HCT116 (cell line): ENCODE results near the gene TRPM6. TPM values are rescaled to one million over a fixed set of nuclear protein-coding genes. Genes with fewer than 3 reads are reported as not detected.

Experiments
- ATAC-seq: fragments of 200-7000 bp; cut with Tn5 transposase; 2 replicates; pipeline ENCODE4 v1.9.1; 2020; ENCODE audit warnings: mild to moderate bottlenecking, moderate library complexity
- BruUV-seq: library from RNA; stranded (reverse); fragments of 400-500 nt; replicated peaks from 2 replicates; lab custom pipeline; 2021; lab: Mats Ljungman, UMichigan
- CTCF ChIA-PET: fragments of 300-600 bp; sonication (Branson Sonifier 250); formaldehyde crosslinking; loops from one replicate; lab custom pipeline; 2021; ENCODE audit warnings: antibody characterized with exemption; lab: Charles Lee
- POLR2A ChIA-PET: fragments of 300-600, 350-600 bp; sonication (Branson Sonifier 250); formaldehyde crosslinking; loops from one replicate; lab custom pipeline; 2021; ENCODE audit warnings: antibody characterized with exemption; lab: Charles Lee
- RAD21 ChIA-PET, 2 experiments: fragments of 300-600 bp; sonication (Branson Sonifier 250); formaldehyde crosslinking; loops; one replicate each; lab custom pipeline; 2023; ENCODE audit warnings: low total read pairs in 2 of 2; ENCODE audit not compliant: uncharacterized antibody in 2 of 2, unreplicated experiment in 2 of 2, low non-redundant PET in 1 of 2; lab: Charles Lee
- DNase-seq: peaks from one replicate; pipeline ENCODE4 v3.0.0-alpha.2; 2010; ENCODE audit warnings: low read depth, low spot score
- H2AFZ ChIP-seq: fragments of 200-600 bp; shearing (Covaris generic), sonication (generic); 2 replicates; pipeline ENCODE4 v1.6.1; 2017; ENCODE audit warnings: low read depth, mixed run types, mixed read lengths, antibody characterized with exemption, low read length; ENCODE audit not compliant: poor library complexity, severe bottlenecking
- H3K27ac ChIP-seq: 2 replicates; pipeline ENCODE4 v1.5.1; 2012; ENCODE audit warnings: low read depth, low read length
- H3K27me3 ChIP-seq: fragments of 200-600 bp; sonication (generic); 2 replicates; pipeline ENCODE4 v1.6.1; 2016; ENCODE audit warnings: mixed run types, low read length, mixed read lengths; ENCODE audit not compliant: insufficient read depth
- H3K36me3 ChIP-seq, 2 experiments: fragments of 200-500 bp in 1 of 2; fragments of 200-600 bp in 1 of 2; sonication (Bioruptor generic) in 1 of 2; sonication (generic) in 1 of 2; 2 replicates each; pipeline versions ENCODE4 v1.5.1 to v1.6.1; 2014 to 2016; ENCODE audit warnings: low read length in 2 of 2, inconsistent platforms in 1 of 2, mixed read lengths in 1 of 2, mixed run types in 1 of 2; ENCODE audit not compliant: insufficient read depth in 2 of 2, control insufficient read depth in 1 of 2
- H3K4me1 ChIP-seq, 2 experiments: fragments of 200-600 bp in 1 of 2; sonication (generic) in 1 of 2; 2 replicates each; pipeline versions ENCODE4 v1.5.1 to v1.6.1; 2012 to 2017; ENCODE audit warnings: low read length in 2 of 2, inconsistent platforms in 1 of 2, mild to moderate bottlenecking in 1 of 2, mixed read lengths in 1 of 2, mixed run types in 1 of 2, moderate library complexity in 1 of 2; ENCODE audit not compliant: insufficient read depth in 2 of 2, control insufficient read depth in 1 of 2
- H3K4me2 ChIP-seq: fragments of 200-600 bp; sonication (generic); 2 replicates; pipeline ENCODE4 v1.6.1; 2017; ENCODE audit warnings: mixed run types, low read length, mixed read lengths
- H3K4me3 ChIP-seq, 2 experiments: fragments of 200-600 bp in 1 of 2; sonication (generic) in 1 of 2; replicated peaks in 1 of 2; 2 replicates each; pipeline ENCODE4 v1.5.1; 2011 to 2016; ENCODE audit warnings: low read length in 2 of 2, control low read depth in 1 of 2, low read depth in 1 of 2, mild to moderate bottlenecking in 1 of 2, mixed read lengths in 1 of 2, mixed run types in 1 of 2
- H3K79me2 ChIP-seq: fragments of 200-600 bp; sonication (generic); 2 replicates; pipeline ENCODE4 v1.6.1; 2017; ENCODE audit warnings: mild to moderate bottlenecking, mixed run types, low read length, moderate library complexity, mixed read lengths; ENCODE audit not compliant: insufficient read depth
- H3K9ac ChIP-seq: fragments of 200-600 bp; sonication (generic); 2 replicates; pipeline ENCODE4 v1.6.1; 2016; ENCODE audit warnings: low read length, mixed read lengths
- H3K9me2 ChIP-seq: fragments of 200-600 bp; sonication (generic), shearing (Covaris generic); 2 replicates; pipeline ENCODE4 v1.6.1; 2017; ENCODE audit warnings: mixed run types, mild to moderate bottlenecking, moderate library complexity; ENCODE audit not compliant: insufficient read depth
- H3K9me3 ChIP-seq, 2 experiments: fragments of 200-500 bp in 1 of 2; fragments of 200-600 bp in 1 of 2; sonication (Bioruptor generic) in 1 of 2; sonication (generic) in 1 of 2; 2 replicates each; pipeline ENCODE4 v1.6.1; 2014 to 2017; ENCODE audit warnings: low read length in 2 of 2, mixed read lengths in 2 of 2, inconsistent platforms in 1 of 2, low read depth in 1 of 2, mild to moderate bottlenecking in 1 of 2, mixed run types in 1 of 2, moderate library complexity in 1 of 2; ENCODE audit not compliant: control insufficient read depth in 1 of 2, insufficient read depth in 1 of 2
- H4K20me1 ChIP-seq: fragments of 200-600 bp; sonication (generic), shearing (Covaris generic); 2 replicates; pipeline ENCODE4 v1.6.1; 2017; ENCODE audit warnings: mixed run types, mild to moderate bottlenecking, moderate library complexity; ENCODE audit not compliant: insufficient read depth
- CBX3 ChIP-seq: IDR thresholded peaks from 2 replicates; pipeline ENCODE4 v1.6.1; 2012; ENCODE audit warnings: low read depth
- CEBPB ChIP-seq: IDR thresholded peaks from 2 replicates; pipeline ENCODE4 v1.6.1; 2012; ENCODE audit warnings: low read depth
- EGR1 ChIP-seq: IDR thresholded peaks from 2 replicates; pipeline ENCODE4 v1.6.1; 2012; ENCODE audit warnings: low read depth
- EZH2 ChIP-seq: fragments of 200-600 bp; sonication (generic); IDR thresholded peaks from 2 replicates; pipeline ENCODE4 v1.6.1; 2017; ENCODE audit warnings: antibody characterized with exemption, mixed run types
- POLR2A ChIP-seq: IDR thresholded peaks from 2 replicates; pipeline ENCODE4 v1.7.0; 2011; ENCODE audit warnings: borderline replicate concordance; ENCODE audit not compliant: insufficient read depth, insufficient read length; ENCODE audit errors: extremely low read depth
- POLR2AphosphoS5 ChIP-seq: IDR thresholded peaks from 2 replicates; pipeline ENCODE4 v1.6.1; 2011; ENCODE audit warnings: mild to moderate bottlenecking, low read depth, low read length, moderate library complexity
- RAD21 ChIP-seq: IDR thresholded peaks from 2 replicates; pipeline ENCODE4 v1.6.1; 2012; ENCODE audit warnings: low read depth, mild to moderate bottlenecking
- SP1 ChIP-seq: IDR thresholded peaks from 2 replicates; pipeline ENCODE4 v1.6.1; 2012; ENCODE audit warnings: low read depth
- SRF ChIP-seq: IDR thresholded peaks from 2 replicates; pipeline ENCODE4 v1.6.1; 2012; ENCODE audit warnings: low read depth
- ZNF274 ChIP-seq: fragments of 200-500 bp; sonication (Bioruptor generic); IDR thresholded peaks from 2 replicates; pipeline ENCODE4 v1.6.1; 2014; ENCODE audit warnings: mild to moderate bottlenecking, low read depth, low read length, inconsistent platforms
- intact Hi-C: fragments of 100-400 bp; cut with micrococcal nuclease; formaldehyde crosslinking; loops from 2 replicates; pipeline ENCODE4 v1.10.0; 2022
- total RNA-seq: library from RNA; stranded (reverse); gene quantifications from one replicate; pipeline ENCODE4 v1.2.1, GENCODE V29; 2021; ENCODE audit not compliant: unreplicated experiment
- TF ChIP-seq, protein P1 (sequence below): IDR thresholded peaks from 2 replicates; pipeline ENCODE4 v1.6.1; 2012

TRPM6 gene
- total RNA-seq, 1 experiment from 2014 or later, result 0.44 TPM

- POLR2A ChIA-PET, result no interaction called here
- no peaks in the 10 kb centered on the region for H3K9me2 ChIP-seq
- no peak overlapping the region for H3K9ac ChIP-seq
- no peaks in the 10 kb centered on the region for H3K79me2 ChIP-seq
- no peak overlapping the region for H3K4me3 ChIP-seq
- H3K27me3 ChIP-seq, result peaks cover 8% of the 10 kb centered on the region; the same call in 1 of the 2 replicates
- no TSS peak for BruUV-seq
- ATAC-seq (no peak), DNase-seq (no peak)
- H3K4me2 ChIP-seq, result no peak overlapping the region
- RAD21 ChIA-PET, result interaction anchor here in 1 of 2 experiments (0.6 kb wide), 1 partner anchor 1510 kb away, joined by 5 read pairs; no protein-coding TSS in a partner anchor
- H3K36me3 ChIP-seq, result no peaks in the 10 kb centered on the region
- CTCF ChIA-PET, result no interaction called here
- no peak for TF ChIP-seq POLR2AphosphoS5
- no peak for TF ChIP-seq CBX3
- no peak overlapping the region for H3K27ac ChIP-seq
- no peaks in the 10 kb centered on the region for H4K20me1 ChIP-seq
- intact Hi-C loops, result no loop called here
- no peaks in the 10 kb centered on the region for H3K9me3 ChIP-seq
- no peaks in the 10 kb centered on the region for H3K4me1 ChIP-seq
- H2AFZ ChIP-seq, result no peak overlapping the region
These were observed 176.4 kb downstream of the TRPM6 start for GRCh38 chr9:74711341-74711740.

DNA sequence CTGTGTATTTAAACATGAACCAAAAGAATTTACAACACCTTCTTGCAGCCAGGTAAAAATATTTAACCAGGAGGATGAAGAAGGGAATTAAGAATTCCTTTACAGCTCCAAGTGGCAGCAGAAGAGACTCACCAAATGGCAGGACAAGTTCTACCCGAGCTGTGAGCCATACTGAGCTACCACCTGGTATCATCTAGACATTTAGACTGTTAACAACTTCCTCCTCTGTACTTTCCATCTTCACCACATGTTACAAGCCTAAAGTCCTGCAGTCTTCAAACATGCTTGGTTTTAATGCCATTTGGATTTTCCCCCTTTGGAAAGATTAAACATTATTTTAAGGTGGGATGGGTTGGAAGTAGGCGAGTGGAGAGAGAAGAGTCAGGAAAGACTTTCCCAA is 190.2 kb downstream of the TRPM6 start:
- no peak overlapping the region for H3K27ac ChIP-seq
- H3K36me3 ChIP-seq, result no peaks in the 10 kb centered on the region
- H3K4me2 ChIP-seq, result no peak overlapping the region
- H2AFZ ChIP-seq, result no peak overlapping the region
- H3K27me3 ChIP-seq, result peaks cover 38% of the 10 kb centered on the region
- H3K9me3 ChIP-seq, result no peaks in the 10 kb centered on the region
- no peaks in the 10 kb centered on the region for H3K79me2 ChIP-seq
- no TSS peak for BruUV-seq
- ChIA-PET POLR2A (no interaction called here), CTCF (no interaction called here), RAD21 (no interaction called here)
- H3K4me3 ChIP-seq, result no peak overlapping the region
- no peaks in the 10 kb centered on the region for H3K9me2 ChIP-seq
- DNase-seq (no peak), ATAC-seq (no peak)
- intact Hi-C loops, result no loop called here
- no peaks in the 10 kb centered on the region for H3K4me1 ChIP-seq
- TF ChIP-seq, protein P1, sequence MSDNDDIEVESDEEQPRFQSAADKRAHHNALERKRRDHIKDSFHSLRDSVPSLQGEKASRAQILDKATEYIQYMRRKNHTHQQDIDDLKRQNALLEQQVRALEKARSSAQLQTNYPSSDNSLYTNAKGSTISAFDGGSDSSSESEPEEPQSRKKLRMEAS, result no peak
- no peak for TF ChIP-seq POLR2A
- TF ChIP-seq SP1, result no peak
- no peak for TF ChIP-seq EGR1
- no peak for TF ChIP-seq RAD21
- TF ChIP-seq ZNF274, result no peak
- no peak for TF ChIP-seq CEBPB
- TF ChIP-seq SRF, result no peak
- no peak for TF ChIP-seq EZH2
- no peak overlapping the region for H3K9ac ChIP-seq
- H4K20me1 ChIP-seq, result no peaks in the 10 kb centered on the region
